ENCODE measurements around the gene FOXL2.

FOXL2 gene

DNA sequence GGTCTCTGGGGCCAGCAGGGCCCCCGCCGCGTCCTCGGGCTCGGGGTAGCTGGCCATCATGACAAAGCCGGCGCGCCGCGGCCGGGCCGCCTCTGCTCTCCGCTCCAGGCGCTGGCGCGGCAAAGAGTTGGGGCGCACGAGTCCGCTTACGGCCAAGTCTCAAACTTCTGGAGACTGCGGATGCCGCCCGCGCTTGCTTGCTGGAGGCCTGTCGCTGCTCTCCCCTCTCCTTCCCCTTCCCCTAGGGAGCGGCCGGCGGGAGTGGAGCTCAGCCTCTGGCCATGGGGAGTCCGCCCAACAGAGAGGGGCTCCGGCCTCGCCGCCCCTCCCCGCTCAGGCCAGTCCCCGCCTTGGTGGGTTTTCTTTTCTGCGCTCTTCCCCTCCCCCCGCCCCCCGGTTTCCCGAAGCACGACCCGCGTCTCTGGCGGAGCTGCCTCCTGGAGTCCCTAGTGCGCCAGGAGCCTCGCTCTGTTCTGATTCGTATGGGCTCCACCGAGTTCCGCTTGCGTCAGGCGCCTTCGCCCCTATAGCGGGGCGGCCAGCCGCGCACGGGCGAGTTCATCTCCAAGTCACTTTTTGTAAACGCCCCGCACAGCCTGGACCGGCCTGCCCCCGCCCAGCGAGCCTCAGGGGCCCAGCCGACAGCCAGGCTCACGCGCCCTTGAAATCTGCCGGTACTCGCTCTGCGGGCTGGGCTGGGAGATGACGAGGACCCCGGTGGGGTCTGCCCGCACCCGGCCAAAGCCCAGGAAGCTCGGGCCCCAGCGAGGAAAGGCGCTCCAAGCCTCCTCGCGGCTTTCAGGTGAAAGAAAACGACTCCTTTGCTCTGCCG lies at the start of gene FOXL2, which contains the start of gene FOXL2NB:
Gene FOXL2 (minus strand): TSS at position 475 of the 832 bp plus-strand sequence. CDS start 415 bp downstream, at position 60.
Gene FOXL2NB (plus strand): TSS at position 555 of the 832 bp plus-strand sequence. CDS start 148 bp downstream, at position 703.
- peak; percentile 94 for DNase-seq (ENCODE audit: low read depth)

GRCh38 chr3:138995706-138996105 lies 48.8 kb upstream of the FOXL2 start:
- no peak for DNase-seq (ENCODE audit: low read depth)

DNA sequence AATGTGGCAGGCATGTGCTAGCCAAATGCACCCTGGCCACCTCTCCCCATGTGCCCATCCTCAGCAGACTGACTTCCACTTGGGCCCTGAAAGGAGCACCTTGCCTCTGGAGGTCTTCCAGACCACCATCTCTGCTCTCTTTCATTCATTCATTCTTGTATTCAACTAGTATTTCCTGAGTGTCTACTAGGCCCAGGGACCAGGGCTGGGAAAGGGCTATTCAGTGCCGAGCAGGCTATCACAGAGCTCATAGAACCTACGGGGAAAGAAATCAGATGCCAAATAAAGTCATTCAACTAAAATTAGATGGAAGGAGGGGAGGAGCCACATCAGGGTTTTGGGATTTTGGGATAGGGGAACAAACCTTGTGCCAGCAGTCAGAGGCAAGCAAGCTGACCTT lies 40.2 kb upstream of the FOXL2 start:
- no peak for DNase-seq (ENCODE audit: low read depth)

DNA sequence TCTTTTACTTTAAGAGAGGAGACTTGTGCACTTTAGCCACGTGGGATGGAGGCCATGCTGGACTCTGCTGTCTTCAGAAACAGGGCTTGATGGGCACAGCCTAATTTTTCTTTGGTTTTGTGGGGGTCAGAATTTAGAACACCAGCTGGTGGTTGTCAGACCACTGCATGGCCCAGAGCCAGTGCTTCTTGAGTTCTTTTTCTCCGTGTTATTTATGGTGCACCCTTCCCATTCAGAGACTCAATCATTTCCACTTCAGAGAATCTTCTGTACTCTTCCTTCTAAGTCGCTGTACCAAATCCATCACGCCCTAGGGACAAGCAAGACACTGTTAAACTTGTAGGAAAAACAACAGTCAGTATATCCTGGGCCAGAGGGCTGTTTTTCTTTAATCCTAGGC lies 39.0 kb upstream of the FOXL2 start:
- no peak for DNase-seq (ENCODE audit: low read depth)

- DNase-seq (ENCODE audit: low read depth): no peak
Observed at GRCh38 chr3:138984816-138985215, 37.9 kb upstream of the FOXL2 start.

GRCh38 chr3:138976047-138976446 lies 29.1 kb upstream of the FOXL2 start:
- DNase-seq (ENCODE audit: low read depth): no peak

DNA sequence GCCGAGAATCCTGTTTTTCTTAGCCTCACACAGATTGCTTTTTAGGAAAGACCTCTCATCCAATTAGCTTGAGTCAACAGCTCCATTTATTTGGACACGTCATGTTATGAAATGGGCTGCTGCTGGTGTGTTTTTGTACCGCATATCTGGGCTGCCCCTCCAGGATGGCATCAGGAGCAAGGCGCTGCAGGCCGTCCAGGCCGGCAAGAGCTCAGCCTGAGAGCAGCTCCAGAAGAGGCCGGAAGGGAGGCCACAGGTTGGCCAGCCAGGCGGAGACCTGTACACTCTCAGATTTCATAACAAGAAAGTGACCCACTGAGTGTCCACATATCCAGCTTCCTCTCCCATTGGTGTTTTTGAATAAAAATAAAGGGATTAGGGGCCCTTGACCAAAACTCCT lies 28.4 kb upstream of the FOXL2 start:
- no peak for DNase-seq (ENCODE audit: low read depth)

DNA sequence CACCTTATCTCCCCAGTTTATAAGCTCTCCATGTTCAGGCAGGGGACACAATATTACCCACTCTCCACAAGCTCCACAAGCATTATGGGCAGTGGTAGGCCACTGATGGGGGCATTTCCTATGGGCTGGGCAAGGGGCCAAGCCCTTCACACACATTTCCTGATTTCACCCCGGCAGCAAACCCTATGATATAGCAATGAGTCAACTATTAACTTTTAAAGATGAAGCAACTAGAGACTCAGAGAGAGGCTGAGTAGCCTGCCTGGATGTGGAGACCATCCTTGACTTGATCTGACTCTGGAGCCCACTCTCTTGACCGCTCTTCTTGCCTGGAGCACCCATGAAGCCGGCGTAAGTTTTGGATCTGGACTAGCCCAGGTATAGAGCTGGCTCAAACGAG lies 27.5 kb upstream of the FOXL2 start:
- no peak for DNase-seq (ENCODE audit: low read depth)

DNA sequence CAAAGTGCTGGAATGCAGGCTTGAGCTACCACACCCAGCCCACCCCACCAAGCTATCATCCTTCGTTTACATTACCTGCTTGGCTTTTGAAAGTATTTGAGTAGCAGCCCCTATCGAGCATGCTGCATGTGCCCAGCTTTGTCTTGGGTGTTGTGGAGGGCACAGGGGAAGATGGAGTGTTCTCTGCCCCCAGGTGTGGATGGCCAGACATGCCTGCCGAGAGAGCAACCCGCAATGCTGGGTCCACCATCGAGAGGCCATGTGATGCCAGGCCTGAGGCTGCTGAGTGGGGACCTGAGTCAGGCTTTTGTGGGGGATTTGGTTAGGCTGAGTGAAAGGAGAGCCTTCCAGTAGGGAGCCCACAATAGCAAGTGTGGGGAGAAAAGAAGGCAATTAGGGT lies 26.0 kb upstream of the FOXL2 start:
- DNase-seq (ENCODE audit: low read depth): no peak

DNA sequence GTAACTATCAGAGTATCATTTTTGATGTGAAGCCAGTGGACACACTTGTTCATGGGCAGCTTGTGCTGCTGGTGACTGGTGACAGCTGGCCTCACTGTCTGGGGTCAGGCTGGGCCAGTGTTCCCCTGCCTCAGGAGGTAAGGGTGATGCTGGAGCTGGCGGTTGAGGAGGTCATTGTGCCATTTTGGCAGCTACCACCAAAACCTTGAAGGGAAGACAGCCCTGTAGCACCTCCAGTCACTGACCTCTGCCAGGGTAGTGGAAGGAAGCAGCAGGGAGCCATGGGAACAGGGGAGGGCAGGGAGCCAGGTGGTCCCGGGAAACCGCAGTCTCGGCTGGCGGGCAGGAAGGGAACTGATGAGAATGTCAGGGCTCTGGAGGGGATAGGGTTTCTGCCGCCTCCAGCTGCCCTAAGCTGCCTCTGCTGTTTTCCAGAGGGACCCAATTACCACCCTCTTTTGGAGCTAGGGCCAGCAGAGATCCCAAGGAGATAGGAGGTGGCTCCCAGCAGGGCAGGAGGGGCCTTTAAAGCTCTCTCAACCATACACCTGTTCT lies 24.9 kb upstream of the FOXL2 start:
- no peak for DNase-seq (ENCODE audit: low read depth)

DNA sequence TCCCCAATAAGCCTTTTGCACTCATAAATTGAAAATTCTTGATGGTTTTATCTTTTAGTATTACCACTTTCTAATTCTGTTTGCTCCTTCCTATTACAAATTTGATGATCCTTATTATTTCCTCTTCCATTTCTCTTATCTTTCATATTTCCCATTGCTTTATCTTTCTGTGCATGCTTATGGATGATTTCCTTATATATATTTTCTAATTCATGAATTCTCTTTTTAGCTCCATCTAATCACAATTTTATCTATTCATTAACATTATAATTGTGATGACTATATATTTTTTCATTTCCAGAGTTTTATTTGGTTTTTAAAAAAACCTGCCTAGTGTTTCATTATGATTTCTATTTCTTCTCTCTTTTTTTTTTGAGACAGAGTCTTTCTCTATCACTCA lies 18.0 kb upstream of the FOXL2 start:
- DNase-seq (ENCODE audit: low read depth): no peak

GRCh38 chr3:138964264-138964663 lies 17.3 kb upstream of the FOXL2 start:
- no peak for DNase-seq (ENCODE audit: low read depth)

DNA sequence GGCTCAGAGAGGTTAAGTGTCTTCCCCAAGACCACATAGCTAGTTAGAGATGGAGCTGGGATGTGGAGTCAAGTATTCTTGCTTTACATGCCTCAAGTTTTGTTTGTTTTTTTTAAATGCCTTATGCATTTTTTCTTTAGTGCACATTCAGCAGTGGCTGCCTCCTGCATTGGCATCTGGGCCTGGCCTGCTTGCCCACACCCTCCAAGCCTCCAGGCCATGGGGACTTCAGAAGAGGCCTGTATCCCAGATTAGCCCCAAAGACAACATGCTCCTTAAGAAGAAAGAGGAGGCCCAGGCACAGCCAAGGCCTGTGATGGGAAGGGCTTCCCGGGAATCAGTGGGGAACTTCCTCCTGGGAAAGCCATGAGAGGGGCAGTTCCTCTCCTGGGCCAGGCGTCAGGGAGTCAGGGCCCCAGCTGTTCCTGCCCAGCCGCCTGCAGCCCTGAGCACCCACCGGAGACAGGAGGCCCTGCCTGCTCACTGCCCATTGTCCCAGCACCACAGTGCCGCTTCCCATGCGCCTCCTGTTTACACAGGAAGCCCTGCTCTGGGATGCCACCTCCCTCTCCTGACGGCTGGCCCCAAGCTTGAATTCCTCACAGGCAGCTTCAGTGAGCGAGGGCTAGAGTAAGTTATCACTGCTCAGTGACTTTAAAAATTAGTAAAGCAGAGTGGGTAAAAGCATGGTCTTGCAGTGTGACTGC lies 16.1 kb upstream of the FOXL2 start:
- no peak for DNase-seq (ENCODE audit: low read depth)

- no peak for DNase-seq (ENCODE audit: low read depth)
Observed at GRCh38 chr3:138960417-138960852, 13.5 kb upstream of the FOXL2 start.

DNA sequence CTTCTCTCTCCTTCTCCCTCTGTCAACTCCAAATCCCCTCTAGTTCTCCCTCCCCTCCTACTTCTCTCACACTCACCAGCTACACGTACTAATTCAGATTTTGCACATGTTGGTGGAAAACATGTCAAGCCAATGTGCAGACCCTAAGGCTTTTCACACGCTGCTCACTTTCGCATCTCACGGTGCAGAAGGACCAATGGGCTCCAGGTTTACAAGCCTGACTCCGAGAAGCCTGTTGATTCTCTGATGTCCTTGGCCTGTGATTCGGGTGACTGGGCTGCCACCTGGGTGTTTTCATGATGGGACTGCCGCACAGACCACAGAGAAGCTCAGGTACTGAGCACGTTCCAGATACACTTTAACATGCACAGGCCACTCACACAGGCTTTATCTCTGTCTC lies 3.8 kb upstream of the FOXL2 start:
- DNase-seq (ENCODE audit: low read depth): no peak

GRCh38 chr3:138950006-138950644 lies 3.2 kb upstream of the FOXL2 start:
- DNase-seq (ENCODE audit: low read depth): no peak

- no peak for DNase-seq (ENCODE audit: low read depth)
Observed at GRCh38 chr3:138949445-138950005, 2.6 kb upstream of the FOXL2 start.

GRCh38 chr3:138949002-138949418 lies 2.1 kb upstream of the FOXL2 start:
- DNase-seq (ENCODE audit: low read depth): no peak

GRCh38 chr3:138948371-138949001 lies 1.5 kb upstream of the FOXL2 start:
- DNase-seq (ENCODE audit: low read depth): no peak

DNA sequence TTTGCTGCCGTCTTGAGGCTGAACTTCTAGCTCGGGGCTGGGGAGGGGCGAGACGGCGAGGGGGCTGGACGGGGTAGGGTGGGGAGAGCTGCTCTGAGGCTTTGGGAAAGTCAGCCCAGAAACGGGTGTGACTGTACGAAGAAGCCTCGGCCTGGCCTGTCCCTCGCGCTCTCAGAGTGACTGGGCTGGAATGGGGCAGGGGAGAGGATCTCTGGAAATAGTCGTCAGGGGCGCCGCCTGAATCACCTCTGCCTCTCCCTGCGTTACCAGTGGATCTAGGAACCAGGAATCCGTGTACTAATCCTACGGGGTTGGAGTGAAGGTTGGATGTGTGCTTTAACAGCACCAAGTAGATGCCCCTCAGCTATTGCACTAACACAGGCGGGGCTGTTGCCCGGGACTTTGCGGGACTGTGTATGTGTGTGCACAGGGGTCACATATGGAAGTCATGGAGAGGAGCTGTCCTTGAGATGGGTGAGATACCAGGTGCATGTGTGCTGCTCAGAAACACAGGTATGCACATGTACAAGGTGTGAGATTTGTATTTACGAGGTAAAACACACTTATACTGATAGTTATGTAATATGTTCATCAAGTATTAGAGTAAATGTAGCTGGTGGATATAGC lies 671 bp upstream of the FOXL2 start:
- peak; percentile 47 for DNase-seq (ENCODE audit: low read depth)

Data from fibroblast of the conjunctiva (primary cell).